ENCODE measurements around the gene GPC2. TPM values are rescaled to one million over a fixed set of nuclear protein-coding genes. Genes with fewer than 3 reads are reported as not detected.
A peak's percentile ranks its signal among the peaks of the same experiment; 100 is the strongest.

Gene GPC2
- total and polyA plus RNA-seq, 7 donors, result 0.41 to 5.3 (median 0.71) TPM; not detected in 2

GRCh38 chr7:100137851-100138760, 39.1 kb downstream of the GPC2 start:
- 43 to 65% methylated on average over 13 of the region's 13 CpGs for WGBS, 2 donors
- intact Hi-C loops (cut with DNase I), result no loop called here
- no peak overlapping the region for H3K27ac ChIP-seq
- no peak for TF ChIP-seq POLR2A (IDR thresholded peaks at IDR 0.05)
- TF ChIP-seq EP300 (IDR thresholded peaks at IDR 0.05), result no peak
- no peak for TF ChIP-seq CTCF (IDR thresholded peaks at IDR 0.05)
- TF ChIP-seq POLR2AphosphoS5 (IDR thresholded peaks at IDR 0.05), result no peak
- H3K4me3 ChIP-seq, result no peak overlapping the region
- DNase-seq, result no peak
- no peaks in the 10 kb centered on the region for H3K36me3 ChIP-seq
- H3K4me1 ChIP-seq, result no peaks in the 10 kb centered on the region
- no peaks in the 10 kb centered on the region for H3K9me3 ChIP-seq
- H3K27me3 ChIP-seq, result no peaks in the 10 kb centered on the region

- peak; percentile 85 to 89 (median 86) for TF ChIP-seq CTCF (IDR thresholded peaks at IDR 0.05)
- no peak for TF ChIP-seq EP300 (IDR thresholded peaks at IDR 0.05)
- no peak for TF ChIP-seq POLR2AphosphoS5 (IDR thresholded peaks at IDR 0.05)
- TF ChIP-seq POLR2A (IDR thresholded peaks at IDR 0.05), result no peak
- Histone ChIP-seq H3K4me3 (no peak overlapping the region), H3K36me3 (no peaks in the 10 kb centered on the region), H3K4me1 (peaks cover 0 to 22% (median 11%) of the 10 kb centered on the region in 4 donors), H3K27ac (no peak overlapping the region), H3K9me3 (no peaks in the 10 kb centered on the region), H3K27me3 (no peaks in the 10 kb centered on the region)
- 26 to 34% methylated on average over 3 of the region's 3 CpGs for WGBS, 2 donors
- intact Hi-C loops (cut with DNase I), result loop anchor here (2.0 kb wide), 1 partner anchor 84 kb away; no protein-coding TSS in a partner anchor
- no peak for DNase-seq
Measured at GRCh38 chr7:100132697-100133151, 44.5 kb downstream of the GPC2 start.

- intact Hi-C loops (cut with DNase I), result loop anchor here (2.0 kb wide), 1 partner anchor 85 kb away; no protein-coding TSS in a partner anchor
- WGBS, 2 donors, result 61 to 69% methylated on average over 7 of the region's 7 CpGs
- H3K9me3 ChIP-seq, result no peaks in the 10 kb centered on the region
Measured at GRCh38 chr7:100132126-100132525, 45.1 kb downstream of the GPC2 start.

More at GRCh38 chr7:100132126-100132525, 45.1 kb downstream of the GPC2 start:
- no peak for TF ChIP-seq EP300 (IDR thresholded peaks at IDR 0.05)
- no peak for TF ChIP-seq POLR2AphosphoS5 (IDR thresholded peaks at IDR 0.05)
- no peak for TF ChIP-seq CTCF (IDR thresholded peaks at IDR 0.05)
- TF ChIP-seq POLR2A (IDR thresholded peaks at IDR 0.05), result no peak
- no peaks in the 10 kb centered on the region for H3K36me3 ChIP-seq
- DNase-seq, result no peak
- no peak overlapping the region for H3K4me3 ChIP-seq
- H3K4me1 ChIP-seq, result peaks cover 0 to 24% (median 14%) of the 10 kb centered on the region in 4 donors
- H3K27me3 ChIP-seq, result no peaks in the 10 kb centered on the region
- no peak overlapping the region for H3K27ac ChIP-seq
